Measurements from ENCODE around the gene HAVCR2.

HAVCR2 gene

GRCh38 chr5:157108976-157109375 is at the start of gene HAVCR2:
Gene HAVCR2 (minus strand): TSS chr5:157109044. CDS start chr5:157108983, 61 bp downstream.
- peak; percentile 61 for DNase-seq

GRCh38 chr5:157157293-157157891 is 48.5 kb upstream of the HAVCR2 start:
- DNase-seq = no peak

- DNase-seq = peak; percentile 31
Observed at GRCh38 chr5:157155297-157155696, 46.5 kb upstream of the HAVCR2 start.

- no peak for DNase-seq
Observed at GRCh38 chr5:157150995-157151394, 42.2 kb upstream of the HAVCR2 start.

- DNase-seq = peak; percentile 89
Observed at GRCh38 chr5:157148734-157149615, 40.1 kb upstream of the HAVCR2 start.

- peak; percentile 61 for DNase-seq
Observed at GRCh38 chr5:157143127-157143971, 34.5 kb upstream of the HAVCR2 start.

GRCh38 chr5:157142317-157143126 is 33.7 kb upstream of the HAVCR2 start, which contains the start of gene MED7:
Gene MED7 (minus strand): TSS chr5:157142865. CDS start chr5:157139431, 3,434 bp downstream.
- DNase-seq = peak; percentile 99

GRCh38 chr5:157137691-157138090 is 28.8 kb upstream of the HAVCR2 start:
- no peak for DNase-seq

- no peak for DNase-seq
Observed at GRCh38 chr5:157132281-157132612, 23.4 kb upstream of the HAVCR2 start.

- DNase-seq = no peak
Observed at GRCh38 chr5:157130925-157131324, 22.1 kb upstream of the HAVCR2 start.

- no peak for DNase-seq
Observed at GRCh38 chr5:157121709-157122108, 12.9 kb upstream of the HAVCR2 start.

- DNase-seq = no peak
Observed at GRCh38 chr5:157120102-157120501, 11.3 kb upstream of the HAVCR2 start.

GRCh38 chr5:157116483-157116954 is 7.7 kb upstream of the HAVCR2 start:
- DNase-seq = no peak

GRCh38 chr5:157115502-157115901 is 6.7 kb upstream of the HAVCR2 start:
- DNase-seq = no peak

- DNase-seq = no peak
Observed at GRCh38 chr5:157115012-157115411, 6.2 kb upstream of the HAVCR2 start.

- no peak for DNase-seq
Observed at GRCh38 chr5:157113002-157113401, 4.2 kb upstream of the HAVCR2 start.

GRCh38 chr5:157109744-157110143 is 900 bp upstream of the HAVCR2 start:
- peak; percentile 50 for DNase-seq

- no peak for DNase-seq
Observed at GRCh38 chr5:157107508-157107907, 1.3 kb downstream of the HAVCR2 start.

GRCh38 chr5:157106630-157107461 is 2.0 kb downstream of the HAVCR2 start:
- peak; percentile 21 for DNase-seq

- no peak for DNase-seq
Observed at GRCh38 chr5:157100140-157100679, 8.6 kb downstream of the HAVCR2 start.
